GM19025 (cell line): ENCODE measurements around the gene YWHAH.

Experiments used
- ATAC-seq: cut with Tn5 transposase; IDR thresholded peaks from one replicate; pipeline ENCODE4 v1.9.1; 2021; ENCODE audit warnings: mild to moderate bottlenecking, low read depth, moderate library complexity; ENCODE audit not compliant: unreplicated experiment

Gene YWHAH

DNA sequence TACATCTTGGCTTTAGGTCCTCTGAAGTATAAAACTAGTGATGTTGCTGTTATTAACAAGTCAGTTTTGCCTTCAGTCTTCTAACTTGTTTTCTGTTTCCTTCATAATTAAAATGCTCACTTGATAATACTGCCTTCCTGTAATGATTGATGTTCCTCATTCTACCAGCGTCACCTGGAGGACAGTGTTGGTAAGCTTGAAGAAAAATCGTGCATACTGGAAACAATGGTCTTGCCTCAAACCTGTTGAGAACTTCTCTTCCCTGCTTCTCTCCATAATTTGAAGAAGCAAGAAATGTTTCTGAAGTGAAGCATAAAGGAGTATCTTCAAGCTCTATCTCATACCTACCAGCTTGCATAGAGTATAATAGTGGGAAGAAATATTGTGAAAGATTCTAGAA lies 3.0 kb downstream of the YWHAH start:
- no peak for ATAC-seq

DNA sequence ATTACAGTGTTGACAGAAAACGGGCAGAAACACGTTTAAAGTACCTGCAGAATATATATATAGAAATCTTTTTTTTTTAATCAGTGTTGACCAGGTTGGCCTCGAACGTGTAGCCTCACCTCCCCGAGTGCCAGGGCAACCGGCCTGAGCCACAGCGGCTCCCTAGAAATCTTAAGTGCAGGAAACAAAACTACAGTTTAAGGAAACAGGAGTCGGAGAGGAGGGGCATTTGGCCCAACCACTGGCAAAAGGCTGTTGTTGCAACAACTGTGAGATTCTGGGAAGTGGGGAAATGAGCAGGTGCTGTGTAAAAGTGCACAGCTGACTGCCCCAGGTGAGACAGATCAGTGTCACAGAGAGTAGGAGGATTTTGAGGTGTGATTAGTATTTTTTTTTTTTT lies 3.7 kb downstream of the YWHAH start:
- no peak for ATAC-seq

DNA sequence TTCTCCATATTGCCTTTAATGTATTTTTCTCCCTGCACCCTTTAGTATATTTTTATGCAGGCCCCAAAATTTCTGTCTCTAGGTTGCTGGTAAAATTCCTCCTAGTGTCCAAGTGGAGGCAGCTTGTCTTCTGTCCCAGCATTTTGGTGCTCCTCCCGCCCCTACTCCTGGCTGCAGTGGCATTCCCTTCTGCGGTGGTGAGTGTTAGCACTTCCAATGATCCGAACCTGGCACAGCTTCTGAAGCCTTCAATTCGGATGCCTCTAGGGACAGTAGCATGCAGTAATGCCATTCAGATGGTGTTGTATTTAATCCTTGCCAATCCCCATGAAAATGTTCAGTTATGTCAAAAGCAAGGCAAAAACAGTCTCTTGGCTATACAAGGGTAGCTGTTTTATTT lies 5.9 kb downstream of the YWHAH start:
- ATAC-seq: no peak

DNA sequence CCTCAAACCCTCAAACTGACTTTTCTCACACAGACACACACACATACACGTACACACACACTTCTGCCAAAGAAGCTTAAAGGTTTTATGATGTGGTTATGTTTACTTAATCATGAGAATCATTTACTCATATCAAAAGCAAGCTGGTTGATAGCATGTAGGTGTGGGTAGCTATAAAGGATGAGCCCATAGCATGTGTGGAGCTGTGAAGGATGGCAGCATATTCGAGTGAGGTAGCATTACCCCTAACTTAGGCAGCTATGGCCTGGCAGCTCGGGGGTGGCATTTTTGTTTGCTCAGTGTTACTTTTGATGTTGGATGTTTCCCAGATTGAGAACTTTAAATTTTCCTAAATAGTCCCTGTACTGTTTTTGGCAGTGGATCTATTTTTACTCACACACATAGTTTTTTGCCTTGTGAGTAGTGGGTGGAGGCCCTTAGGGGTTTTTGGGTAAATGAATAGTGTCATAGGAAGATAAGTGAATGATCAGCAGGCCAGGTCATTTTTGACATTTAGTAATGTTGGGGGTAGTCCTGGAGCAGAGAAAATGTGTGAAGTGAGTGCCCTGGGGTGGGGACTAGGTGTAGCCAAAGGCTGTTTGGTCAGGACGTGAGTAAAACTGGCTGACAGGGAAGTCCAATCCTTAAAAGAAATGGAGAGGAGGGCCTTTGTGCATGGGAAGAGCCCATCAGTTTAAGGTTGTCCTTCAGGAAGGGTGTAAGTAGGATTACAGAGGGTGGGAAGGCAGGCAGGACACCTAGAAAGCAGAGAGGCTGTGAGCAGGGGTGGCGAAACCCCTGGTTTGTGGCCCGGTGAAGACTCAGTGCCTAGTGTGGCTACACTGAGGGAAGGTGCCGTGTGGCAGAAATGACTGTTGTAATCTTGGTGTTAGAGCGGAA lies 7.1 kb downstream of the YWHAH start:
- ATAC-seq: no peak

DNA sequence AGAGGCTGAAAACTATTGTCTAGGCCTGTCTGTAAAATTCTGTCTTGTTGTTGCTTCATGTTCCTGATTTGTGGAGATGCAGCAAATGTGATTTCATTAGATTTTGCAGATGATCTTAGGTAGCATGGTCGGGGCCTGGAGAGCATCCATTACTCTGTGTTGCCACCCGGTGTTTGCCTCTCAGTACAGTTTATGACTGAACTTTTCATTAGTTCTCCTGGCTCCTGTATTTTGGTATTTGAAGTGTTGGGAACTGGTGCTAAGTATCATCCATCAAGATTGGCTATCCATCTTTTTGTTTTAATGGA lies 7.7 kb downstream of the YWHAH start:
- no peak for ATAC-seq

DNA sequence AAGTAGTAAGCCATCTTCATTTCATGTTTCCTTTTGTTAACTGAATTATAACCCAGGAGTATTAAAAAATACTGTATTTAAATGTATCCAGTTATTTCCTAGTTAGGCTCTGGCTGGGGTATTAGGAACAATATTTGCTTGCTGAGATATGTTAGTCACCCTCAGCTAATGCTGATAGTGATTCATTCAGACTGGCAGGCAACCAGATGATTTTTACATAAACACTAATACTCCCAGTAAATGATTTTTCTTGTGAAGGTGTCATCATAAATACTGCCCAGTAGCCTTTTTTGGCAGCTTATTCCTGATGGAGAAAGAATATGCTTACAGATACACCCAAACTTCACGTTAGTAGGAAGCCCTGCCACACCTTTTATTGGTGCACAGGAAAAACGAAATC lies 8.1 kb downstream of the YWHAH start:
- no peak for ATAC-seq

DNA sequence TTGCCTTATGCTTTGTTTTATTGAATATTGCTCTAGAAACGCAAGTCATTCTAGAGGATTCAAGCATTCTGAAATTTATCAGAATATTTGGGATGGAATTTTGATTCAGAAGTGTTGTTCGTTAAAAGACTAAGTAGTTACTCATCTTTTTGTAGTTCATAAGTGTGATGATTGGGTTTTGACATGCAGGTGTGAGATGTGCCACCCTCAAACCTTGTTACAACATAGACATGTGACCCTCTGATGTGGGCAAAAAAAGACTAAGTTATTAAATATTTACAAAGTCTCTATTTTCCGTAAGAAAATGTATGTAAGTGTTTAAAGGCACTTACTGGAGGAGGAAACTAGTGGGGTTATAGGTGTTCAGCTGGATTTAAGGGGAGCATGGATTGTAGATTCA lies 8.9 kb downstream of the YWHAH start:
- ATAC-seq: no peak

DNA sequence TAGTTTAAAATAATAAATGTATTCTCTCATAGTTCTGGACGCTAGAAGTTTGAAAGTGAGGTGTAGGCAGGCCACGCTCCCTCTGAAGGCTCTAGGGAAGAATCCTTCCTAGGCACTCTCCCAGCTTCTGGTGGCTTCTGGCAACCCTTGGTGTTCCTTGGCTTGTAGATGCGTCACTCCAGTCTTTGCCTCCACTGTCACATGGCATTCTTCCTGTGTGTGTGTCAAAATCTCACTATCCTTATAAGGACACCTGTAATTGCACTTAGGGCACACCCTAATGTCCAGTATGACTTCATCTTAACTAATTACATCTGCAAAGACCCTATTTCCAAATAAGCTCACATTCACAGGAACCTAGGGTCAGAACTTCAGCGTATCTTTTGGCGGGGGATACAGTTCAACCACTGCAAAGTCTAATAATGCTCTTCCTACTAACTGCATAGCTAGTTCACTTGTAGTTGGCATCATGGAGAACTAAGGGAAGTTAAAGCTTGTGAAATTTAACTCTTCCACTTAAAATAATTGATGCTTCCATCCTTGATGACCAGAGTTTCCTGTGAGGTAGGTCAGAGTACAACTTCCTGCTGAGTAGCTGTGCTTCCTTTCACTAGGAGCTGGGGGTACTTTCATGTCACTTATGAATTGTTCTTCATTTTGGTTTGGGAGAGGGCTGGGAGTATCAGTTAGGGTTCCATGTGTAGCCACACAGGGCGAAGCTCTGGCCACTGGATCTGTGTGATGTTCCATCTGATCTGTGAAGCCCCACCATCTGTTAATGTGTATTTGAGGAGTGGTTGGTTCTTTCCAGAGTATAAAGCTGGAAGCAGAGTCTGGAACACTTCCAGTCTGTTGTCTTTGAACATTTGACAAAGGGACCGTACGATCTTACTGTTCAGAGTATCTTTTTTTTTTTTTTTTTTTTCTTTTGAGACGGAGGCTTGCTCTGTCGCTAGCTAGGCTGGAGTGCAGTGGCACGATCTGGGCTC lies 10.5 kb downstream of the YWHAH start:
- ATAC-seq: no peak

DNA sequence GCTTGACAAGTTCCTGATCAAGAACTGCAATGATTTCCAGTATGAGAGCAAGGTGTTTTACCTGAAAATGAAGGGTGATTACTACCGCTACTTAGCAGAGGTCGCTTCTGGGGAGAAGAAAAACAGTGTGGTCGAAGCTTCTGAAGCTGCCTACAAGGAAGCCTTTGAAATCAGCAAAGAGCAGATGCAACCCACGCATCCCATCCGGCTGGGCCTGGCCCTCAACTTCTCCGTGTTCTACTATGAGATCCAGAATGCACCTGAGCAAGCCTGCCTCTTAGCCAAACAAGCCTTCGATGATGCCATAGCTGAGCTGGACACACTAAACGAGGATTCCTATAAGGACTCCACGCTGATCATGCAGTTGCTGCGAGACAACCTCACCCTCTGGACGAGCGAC lies 12.0 kb downstream of the YWHAH start:
- ATAC-seq: no peak

DNA sequence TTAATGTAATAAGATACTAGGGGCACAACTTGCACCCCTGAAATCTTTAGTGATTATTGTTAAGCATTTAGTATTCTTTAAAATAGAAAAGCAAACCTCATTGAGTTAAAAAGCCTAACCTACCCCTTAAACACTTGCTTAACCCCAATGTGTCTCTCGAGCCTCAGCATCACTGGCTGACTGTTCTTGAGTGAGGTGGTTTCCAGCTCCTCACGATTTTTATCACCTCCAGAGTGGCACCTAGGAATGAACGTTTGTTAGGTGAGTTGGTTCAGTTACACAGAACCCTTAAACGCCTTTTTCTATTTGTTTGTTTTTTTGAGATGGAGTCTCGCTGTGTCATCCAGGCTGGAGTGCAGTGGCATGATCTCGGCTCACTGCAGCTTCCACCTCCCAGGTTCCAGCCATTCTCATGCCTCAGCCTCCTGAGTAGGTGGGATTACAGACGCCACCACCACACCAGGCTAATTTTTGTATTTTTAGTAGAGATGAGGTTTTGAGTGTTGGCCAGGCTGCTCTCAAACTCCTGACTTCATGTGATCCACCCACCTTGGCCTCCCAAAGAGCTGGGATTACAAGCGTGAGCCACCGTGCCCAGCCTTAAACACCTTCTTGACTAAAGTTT lies 13.7 kb downstream of the YWHAH start:
- ATAC-seq: no peak

DNA sequence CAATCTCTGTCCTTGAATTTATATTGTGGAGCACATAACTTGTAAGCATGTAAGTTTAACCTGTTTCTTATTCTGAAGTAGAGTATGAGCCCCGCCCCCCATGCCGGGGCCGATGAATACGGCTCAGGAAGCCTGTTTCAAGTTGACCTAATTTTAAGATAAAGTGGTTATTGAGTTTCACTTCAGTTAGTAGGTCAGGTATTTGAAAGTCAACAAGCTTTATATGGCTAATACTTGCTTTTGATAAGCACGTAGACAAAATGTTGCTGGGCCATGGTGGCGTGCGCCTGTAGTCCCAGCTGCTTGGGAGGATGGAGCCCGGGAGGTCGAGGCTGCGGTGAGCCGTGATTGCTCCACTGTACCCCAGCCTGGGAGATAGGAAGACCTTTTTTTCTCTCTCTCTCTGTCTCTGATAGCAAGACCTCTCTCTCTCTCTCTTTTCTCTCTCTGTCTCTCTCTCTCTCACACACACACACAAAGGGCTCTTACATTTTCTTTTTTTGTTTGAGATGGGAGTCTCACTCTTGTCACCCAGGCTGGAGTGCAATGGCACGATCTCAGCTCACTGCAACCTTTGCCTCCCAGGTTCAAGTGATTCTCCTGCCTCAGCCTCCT lies 14.4 kb downstream of the YWHAH start:
- no peak for ATAC-seq

DNA sequence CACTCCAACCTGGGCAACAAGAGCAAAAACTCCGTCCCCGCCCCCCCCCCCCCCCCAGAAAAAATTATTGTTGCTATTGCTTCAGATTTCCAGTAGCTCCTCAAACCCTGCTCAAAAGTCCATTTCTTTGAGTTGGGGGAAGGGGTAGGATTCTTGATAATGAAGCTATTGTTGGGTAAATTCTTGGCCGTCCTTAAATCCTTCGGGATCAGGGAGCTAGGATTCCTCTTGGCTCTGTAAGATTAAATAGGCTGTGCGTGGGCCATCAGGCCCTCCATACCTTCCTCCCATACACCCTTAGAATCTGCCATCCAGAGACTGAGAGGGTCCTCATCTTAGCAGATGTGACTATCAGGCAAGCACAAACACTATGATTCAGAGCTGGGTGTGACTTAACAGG lies 16.4 kb downstream of the YWHAH start:
- ATAC-seq: no peak

DNA sequence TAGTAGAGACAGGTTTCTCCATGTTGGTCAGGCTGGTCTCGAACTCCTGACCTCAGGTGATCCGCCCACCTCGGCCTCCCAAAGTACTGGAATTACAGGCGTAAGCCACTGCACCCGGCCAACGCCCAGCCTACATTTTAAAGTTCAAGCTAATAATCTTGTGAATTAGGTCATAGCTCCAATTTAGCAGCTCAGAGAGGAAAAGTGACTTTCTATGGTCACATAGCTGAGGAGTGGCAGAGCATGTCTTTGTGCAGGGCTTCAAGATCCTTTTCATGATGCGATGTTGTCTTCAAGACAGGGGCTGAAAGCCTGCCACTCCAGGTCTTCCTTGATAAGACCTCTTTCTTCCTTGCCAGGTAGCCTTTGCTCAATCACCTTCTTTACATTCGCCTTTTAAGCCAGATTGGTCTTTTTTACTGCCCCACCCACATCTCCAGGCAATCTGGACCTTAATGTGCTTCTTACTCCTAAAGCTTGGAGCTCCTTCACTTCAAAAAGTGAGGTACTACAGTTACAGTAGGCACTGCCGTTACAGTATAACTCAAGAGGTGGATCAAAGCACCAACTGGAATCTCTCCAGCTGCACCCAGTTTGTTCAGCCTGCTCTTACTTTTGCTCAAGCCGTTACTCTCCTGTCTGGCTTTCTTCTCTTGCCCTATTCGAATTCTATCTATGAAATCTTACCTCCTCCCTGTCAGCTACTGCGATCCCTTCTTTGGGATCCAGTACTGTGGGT lies 18.2 kb downstream of the YWHAH start:
- no peak for ATAC-seq

DNA sequence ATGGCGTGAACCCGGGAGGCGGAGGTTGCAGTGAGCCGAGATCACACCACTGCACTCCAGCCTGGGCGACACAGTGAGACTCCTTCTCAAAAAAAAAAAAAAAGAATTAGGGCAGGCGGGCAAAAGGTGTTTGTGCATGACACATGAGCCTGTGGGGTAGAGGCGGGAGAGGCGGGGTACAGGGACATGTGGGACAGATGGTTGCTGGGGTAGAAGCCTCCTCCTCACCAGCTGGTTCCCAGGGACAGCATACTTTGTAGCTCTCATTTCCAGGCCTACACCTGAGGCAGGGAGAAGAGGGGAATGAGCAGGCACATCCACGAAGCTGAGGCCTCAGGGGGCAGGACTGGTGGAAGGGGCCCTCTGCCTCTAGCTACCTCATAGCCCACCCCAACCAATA lies 23.7 kb downstream of the YWHAH start:
- ATAC-seq: no peak

DNA sequence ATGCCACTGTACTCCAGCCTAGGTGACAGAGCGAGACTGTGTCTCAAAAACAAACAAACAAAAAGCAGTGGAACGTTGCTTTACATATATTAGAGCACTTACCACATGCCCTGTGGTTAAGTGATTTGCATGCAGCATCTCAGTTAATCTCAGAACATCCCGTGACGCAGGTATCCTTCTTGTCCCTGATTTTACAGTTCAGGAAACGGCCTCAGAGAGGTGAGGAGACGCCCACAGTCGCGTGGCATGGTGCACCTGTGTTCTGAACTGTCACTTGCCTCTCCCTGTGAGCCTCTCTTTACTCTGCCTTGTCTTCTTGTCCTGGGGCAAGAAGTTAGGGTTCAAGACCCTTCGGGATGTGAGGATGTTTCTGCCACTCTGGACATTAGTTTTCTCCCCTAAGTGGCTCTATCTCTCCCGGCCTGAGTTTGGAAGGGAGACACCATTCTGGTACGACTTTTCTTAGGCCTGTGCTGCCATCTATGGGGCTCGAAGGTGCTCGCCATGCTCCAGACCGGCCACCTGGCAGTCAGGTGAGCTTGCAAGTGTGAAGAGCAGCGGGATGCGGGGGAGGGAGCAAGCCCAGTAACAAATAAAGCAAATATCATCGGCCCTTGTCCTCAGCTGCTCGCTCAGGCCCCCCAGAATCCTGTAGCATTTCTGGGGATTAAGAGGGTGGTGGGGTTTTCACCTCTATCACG lies 25.6 kb downstream of the YWHAH start:
- no peak for ATAC-seq

DNA sequence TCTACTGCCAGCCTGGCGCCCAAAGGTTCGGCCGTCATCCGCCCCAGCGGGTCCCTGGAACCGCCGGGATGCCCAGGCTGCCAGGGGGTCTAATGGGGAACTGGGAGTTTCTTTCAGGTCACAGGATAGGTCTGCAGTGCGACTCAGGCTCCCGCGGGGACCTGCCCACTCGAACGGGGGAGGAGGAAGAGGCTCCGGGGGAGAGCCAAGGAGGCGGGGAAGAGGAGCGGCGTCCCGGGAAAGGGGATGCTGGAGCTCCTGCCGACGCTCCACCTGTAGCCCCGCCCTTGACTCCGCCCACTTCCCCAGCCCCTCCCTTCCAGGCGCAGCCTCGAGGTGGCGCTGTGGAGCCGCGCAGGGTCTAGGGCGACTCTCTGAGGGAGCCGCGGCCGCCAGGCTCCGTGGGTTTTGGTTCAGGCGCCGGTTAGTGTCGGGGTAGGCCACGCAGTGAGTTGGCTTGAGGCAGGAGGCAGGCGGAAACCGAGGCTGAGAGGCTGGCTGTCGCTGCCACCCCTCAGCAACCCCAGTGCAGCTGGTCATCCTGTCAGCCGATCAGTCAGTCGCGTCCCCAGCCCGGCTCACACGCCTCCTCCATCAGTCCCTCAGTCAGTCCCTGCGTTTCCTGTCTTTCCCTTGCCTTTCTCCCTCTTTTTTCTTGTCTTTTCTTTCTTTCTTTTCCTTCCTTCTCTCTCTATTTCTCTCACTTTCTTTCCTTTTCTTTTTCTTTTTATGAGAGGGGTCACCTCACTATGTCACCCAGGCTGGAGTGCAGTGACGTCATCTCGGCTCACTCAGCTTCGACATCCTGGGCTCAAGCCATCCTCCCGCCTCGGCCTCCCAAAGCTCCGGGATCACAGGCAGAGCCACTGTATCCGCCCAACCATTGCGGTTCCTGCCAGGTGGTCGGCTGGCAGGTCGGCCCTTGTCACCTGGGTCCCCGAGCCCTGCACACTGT lies 26.4 kb downstream of the YWHAH start:
- ATAC-seq: no peak

DNA sequence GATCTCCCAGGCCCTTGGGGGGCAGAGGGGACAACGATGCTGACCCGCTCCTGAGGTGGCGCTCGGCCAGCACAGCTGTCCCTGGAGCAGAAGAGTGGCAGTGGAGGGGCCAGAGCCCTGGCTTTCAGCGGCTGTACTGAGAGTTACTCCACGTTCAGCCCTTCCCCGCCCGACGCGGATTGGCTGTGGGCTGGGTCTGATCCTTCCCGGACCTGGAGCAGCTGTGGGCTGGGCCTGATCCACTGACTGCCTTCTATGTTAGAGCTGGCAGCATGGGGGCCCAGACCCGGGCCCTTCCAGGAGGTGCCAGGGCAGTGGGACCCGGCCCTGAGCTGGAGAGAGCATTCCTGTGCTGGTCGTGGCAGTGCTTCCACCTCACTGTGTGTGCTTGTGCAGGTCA lies 27.8 kb downstream of the YWHAH start:
- no peak for ATAC-seq

DNA sequence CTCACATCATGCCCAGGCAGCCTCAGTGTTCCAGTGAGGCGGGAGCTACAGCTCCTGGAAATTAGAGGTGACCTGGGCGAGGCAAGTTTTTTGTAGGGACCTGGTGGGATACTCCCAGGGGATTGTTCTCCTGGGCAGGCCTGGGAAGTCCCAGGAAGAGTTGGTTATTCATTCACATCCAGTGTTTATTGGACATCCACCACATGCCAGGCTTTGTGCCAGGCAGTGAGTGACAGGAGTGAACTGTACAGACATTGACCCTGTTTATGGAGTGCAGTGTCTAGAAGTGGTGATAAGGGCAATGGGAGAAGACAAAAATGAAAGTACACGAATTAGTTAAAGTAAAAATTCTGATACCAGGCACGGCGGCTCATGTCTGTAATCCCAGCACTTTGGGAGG lies 29.4 kb downstream of the YWHAH start:
- no peak for ATAC-seq
